GM21367 (cell line): ENCODE data around the gene DAPK2.
"Not testable (repeated sequence)": the region's sequence is repeated elsewhere in the genome, so short reads cannot be mapped to it uniquely, and the experiment has no call there.

Experiments used
- ATAC-seq: cut with Tn5 transposase; IDR thresholded peaks from one replicate; pipeline ENCODE4 v1.9.1; 2021; ENCODE audit not compliant: unreplicated experiment

DAPK2 gene

GRCh38 chr15:63977119-63977518 lies 69.2 kb downstream of the DAPK2 start:
- ATAC-seq = no peak

GRCh38 chr15:63974021-63974420 lies 72.3 kb downstream of the DAPK2 start:
- no peak for ATAC-seq

- no peak for ATAC-seq
These were observed 72.9 kb downstream of the DAPK2 start for GRCh38 chr15:63973212-63974009.

GRCh38 chr15:63972801-63973200 lies 73.5 kb downstream of the DAPK2 start:
- no peak for ATAC-seq

GRCh38 chr15:63971904-63972303 lies 74.4 kb downstream of the DAPK2 start:
- ATAC-seq = no peak

- ATAC-seq = no peak
These were observed 74.9 kb downstream of the DAPK2 start for GRCh38 chr15:63971427-63971805.

- peak; percentile 78 for ATAC-seq
These were observed 75.5 kb downstream of the DAPK2 start for GRCh38 chr15:63970621-63971426.

GRCh38 chr15:63969652-63970421 lies 76.4 kb downstream of the DAPK2 start:
- ATAC-seq = no peak

GRCh38 chr15:63968700-63969099 lies 77.6 kb downstream of the DAPK2 start:
- no peak for ATAC-seq

GRCh38 chr15:63968122-63968524 lies 78.2 kb downstream of the DAPK2 start:
- ATAC-seq = no peak

GRCh38 chr15:63967616-63968015 lies 78.7 kb downstream of the DAPK2 start:
- ATAC-seq = no peak

GRCh38 chr15:63962947-63963721 lies 83.2 kb downstream of the DAPK2 start:
- ATAC-seq = not testable (repeated sequence)

GRCh38 chr15:63953524-63953923 lies 92.8 kb downstream of the DAPK2 start:
- ATAC-seq = no peak

GRCh38 chr15:63950911-63951481 lies 95.3 kb downstream of the DAPK2 start:
- no peak for ATAC-seq

GRCh38 chr15:63948971-63949370 lies 97.3 kb downstream of the DAPK2 start:
- no peak for ATAC-seq

GRCh38 chr15:63948436-63948835 lies 97.8 kb downstream of the DAPK2 start:
- no peak for ATAC-seq

- ATAC-seq = no peak
These were observed 99.1 kb downstream of the DAPK2 start for GRCh38 chr15:63947228-63947627.

- ATAC-seq = no peak
These were observed 99.7 kb downstream of the DAPK2 start for GRCh38 chr15:63946524-63947065.

GRCh38 chr15:63945838-63946298 lies 100.4 kb downstream of the DAPK2 start:
- ATAC-seq = no peak
